NB4 (cell line): ENCODE measurements around the gene PPP1CC.

Source experiments
- DNase-seq: peaks from one replicate; pipeline ENCODE4 v3.0.0; 2010; ENCODE audit warnings: low read depth
- H3K4me3 ChIP-seq: one replicate; pipeline ENCODE4 v1.5.1; 2011; ENCODE audit warnings: mild to moderate bottlenecking, low read depth, low read length, moderate library complexity
- MYC ChIP-seq: IDR thresholded peaks from 2 replicates; pipeline ENCODE4 v1.6.1; 2011; ENCODE audit warnings: low read depth, low read length
- POLR2A ChIP-seq: IDR thresholded peaks from 2 replicates; pipeline ENCODE4 v1.6.1; 2011; ENCODE audit warnings: mild to moderate bottlenecking; ENCODE audit not compliant: insufficient read length; ENCODE audit errors: extremely low read depth
- TF ChIP-seq, protein P1 (sequence below): IDR thresholded peaks from one replicate; pipeline ENCODE4 v1.5.1; 2012; ENCODE audit warnings: low read depth, low read length
- TF ChIP-seq, protein P2 (sequence below): IDR thresholded peaks from 2 replicates; pipeline ENCODE4 v1.6.1; 2011; ENCODE audit warnings: low read depth, low read length

PPP1CC gene

DNA sequence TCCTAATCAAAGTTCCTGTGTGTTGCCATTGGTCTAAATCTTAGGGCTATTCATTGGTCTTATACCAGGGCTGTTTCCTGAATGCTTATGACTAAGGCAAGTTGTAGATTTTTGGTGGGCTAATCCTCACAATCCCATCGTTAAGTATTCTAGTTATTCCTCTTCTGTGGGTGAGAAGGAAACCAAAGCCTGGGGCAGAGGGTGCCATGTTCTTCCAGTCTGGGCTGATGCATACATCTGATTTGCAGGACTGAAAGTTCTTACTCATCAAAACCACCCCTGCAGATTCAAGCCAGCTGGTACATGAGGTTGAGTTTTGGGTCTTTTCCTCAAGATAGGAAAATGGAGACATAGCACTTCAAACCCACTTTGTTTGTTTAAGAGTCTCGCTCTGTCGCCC is 25.7 kb downstream of the PPP1CC start:
- no peak for DNase-seq
- TF ChIP-seq POLR2A, result no peak
- TF ChIP-seq, protein P1, sequence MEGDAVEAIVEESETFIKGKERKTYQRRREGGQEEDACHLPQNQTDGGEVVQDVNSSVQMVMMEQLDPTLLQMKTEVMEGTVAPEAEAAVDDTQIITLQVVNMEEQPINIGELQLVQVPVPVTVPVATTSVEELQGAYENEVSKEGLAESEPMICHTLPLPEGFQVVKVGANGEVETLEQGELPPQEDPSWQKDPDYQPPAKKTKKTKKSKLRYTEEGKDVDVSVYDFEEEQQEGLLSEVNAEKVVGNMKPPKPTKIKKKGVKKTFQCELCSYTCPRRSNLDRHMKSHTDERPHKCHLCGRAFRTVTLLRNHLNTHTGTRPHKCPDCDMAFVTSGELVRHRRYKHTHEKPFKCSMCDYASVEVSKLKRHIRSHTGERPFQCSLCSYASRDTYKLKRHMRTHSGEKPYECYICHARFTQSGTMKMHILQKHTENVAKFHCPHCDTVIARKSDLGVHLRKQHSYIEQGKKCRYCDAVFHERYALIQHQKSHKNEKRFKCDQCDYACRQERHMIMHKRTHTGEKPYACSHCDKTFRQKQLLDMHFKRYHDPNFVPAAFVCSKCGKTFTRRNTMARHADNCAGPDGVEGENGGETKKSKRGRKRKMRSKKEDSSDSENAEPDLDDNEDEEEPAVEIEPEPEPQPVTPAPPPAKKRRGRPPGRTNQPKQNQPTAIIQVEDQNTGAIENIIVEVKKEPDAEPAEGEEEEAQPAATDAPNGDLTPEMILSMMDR, result no peak
- no peak for TF ChIP-seq MYC
- TF ChIP-seq, protein P2, sequence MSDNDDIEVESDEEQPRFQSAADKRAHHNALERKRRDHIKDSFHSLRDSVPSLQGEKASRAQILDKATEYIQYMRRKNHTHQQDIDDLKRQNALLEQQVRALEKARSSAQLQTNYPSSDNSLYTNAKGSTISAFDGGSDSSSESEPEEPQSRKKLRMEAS, result no peak
- H3K4me3 ChIP-seq, result no peak overlapping the region

DNA sequence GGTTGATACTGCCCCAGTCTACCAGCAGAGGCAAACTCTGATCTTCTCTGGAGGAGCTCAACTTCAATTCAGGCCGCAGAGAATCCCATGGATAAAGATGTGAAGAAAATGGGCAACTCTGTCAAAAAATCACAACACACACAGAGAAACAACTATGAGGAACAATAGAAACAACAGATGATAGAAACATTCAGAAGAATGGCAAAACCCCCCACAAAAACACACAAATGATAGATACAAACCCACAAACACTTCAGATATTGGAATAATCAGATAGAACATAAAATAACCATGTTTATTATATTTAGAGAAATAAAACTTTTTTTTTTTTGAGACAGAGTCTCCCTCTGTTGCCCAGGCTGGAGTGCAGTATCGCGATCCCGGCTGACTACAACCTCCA is 33.8 kb downstream of the PPP1CC start:
- TF ChIP-seq MYC, result no peak
- no peak for TF ChIP-seq POLR2A
- TF ChIP-seq, protein P1, result no peak
- TF ChIP-seq, protein P2, result no peak
- no peak overlapping the region for H3K4me3 ChIP-seq
- no peak for DNase-seq

DNA sequence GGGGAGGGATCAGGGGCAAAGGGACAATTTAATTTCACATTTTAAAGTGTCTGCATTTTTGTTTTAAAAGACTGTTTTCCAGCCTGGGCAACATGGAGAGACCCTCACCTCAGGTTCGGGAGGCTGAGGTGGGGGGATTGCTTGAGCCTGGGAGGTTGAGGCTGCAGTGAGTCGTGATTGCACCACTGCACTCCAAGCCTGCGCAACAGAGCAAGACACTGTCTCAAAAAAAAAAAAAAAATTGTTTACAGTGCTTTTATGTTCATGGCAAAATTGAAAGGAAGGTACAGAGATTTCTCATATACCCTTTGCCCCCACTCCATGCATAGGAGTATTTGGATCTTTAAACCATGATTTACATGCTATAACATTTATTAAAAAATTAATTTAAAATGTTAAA is 37.4 kb downstream of the PPP1CC start:
- no peak for DNase-seq
- TF ChIP-seq, protein P1, result no peak
- TF ChIP-seq POLR2A (no peak), MYC (no peak)
- TF ChIP-seq, protein P2, result no peak
- no peak overlapping the region for H3K4me3 ChIP-seq

DNA sequence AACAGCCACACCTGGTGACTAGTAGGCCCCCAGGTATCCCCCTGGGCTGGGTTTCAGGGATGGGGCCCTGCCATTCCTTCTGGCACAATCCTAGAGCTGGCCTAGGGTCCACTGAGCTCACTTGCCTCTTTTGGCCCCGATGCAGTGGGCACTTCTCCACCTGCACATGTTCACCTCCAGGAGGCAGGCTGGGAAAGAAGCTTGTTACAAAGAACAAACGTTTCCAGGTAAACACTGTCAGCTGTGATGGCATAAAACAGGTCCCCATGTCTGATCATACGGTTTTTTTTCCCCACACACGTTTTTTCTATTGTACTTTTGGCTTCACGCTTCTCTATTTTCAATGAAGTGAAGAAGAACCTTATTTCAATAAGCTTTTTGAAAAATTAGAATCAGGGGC is 37.9 kb downstream of the PPP1CC start:
- no peak for DNase-seq
- TF ChIP-seq, protein P2, result no peak
- TF ChIP-seq, protein P1, result peak; percentile 8
- TF ChIP-seq MYC (no peak), POLR2A (no peak)
- no peak overlapping the region for H3K4me3 ChIP-seq

DNA sequence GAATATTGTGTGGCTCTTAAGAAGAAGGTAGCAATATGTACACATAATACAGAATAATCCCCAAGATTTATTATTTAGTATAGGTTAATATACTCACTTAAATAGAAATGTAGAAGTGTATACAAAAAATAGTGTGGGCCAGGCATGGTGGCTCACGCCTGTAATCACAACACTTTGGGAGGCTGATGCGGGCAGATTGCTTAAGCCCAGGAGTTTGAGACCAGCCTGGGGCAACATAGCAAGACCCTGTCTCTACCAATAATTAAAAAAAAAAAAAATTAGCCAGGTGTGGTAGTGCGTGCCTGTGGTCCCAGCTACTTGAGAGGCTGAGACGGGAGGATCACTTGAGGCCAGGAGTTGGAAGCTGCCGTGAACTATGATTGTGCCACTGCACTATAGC is 38.5 kb downstream of the PPP1CC start:
- H3K4me3 ChIP-seq, result no peak overlapping the region
- TF ChIP-seq, protein P2, result no peak
- TF ChIP-seq, protein P1, result no peak
- TF ChIP-seq POLR2A (no peak), MYC (no peak)

DNA sequence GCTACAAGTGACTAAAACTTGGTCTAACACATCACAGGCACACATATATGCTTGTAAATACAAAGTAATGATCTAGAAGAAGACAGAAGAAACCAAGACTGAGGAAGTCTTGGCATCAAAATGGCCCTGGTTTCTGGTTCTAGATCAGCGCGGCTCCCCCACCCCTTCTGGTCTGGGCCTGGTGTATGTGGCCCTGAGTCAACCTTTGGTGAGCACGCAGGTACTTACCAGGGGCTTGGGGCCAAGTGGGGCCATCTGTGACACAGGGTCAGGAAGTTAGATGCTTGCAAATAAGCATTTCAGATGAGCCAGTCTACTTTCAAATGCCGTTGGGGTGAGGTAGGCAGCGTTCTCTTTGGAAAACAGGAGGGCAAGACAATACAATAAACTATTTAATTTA is 40.6 kb downstream of the PPP1CC start:
- DNase-seq, result no peak
- no peak overlapping the region for H3K4me3 ChIP-seq
- TF ChIP-seq POLR2A (no peak), MYC (no peak)
- TF ChIP-seq, protein P1, result no peak
- TF ChIP-seq, protein P2, result no peak

More for the DNA sequence above, 38.5 kb downstream of the PPP1CC start:
- DNase-seq, result no peak
